HepG2 (cell line): Measurements from ENCODE around the gene AP3D1. TPM values are rescaled to one million over a fixed set of nuclear protein-coding genes. Genes with fewer than 3 reads are reported as not detected.

Source experiments
- EED ChIP-seq: sonication (generic); formaldehyde crosslinking; IDR thresholded peaks from 2 replicates; pipeline ENCODE4 v1.5.0; 2020; ENCODE audit warnings: mild to moderate bottlenecking, missing genetic modification reagents
- ELF4 ChIP-seq: sonication (generic); formaldehyde crosslinking; IDR thresholded peaks from 2 replicates; pipeline ENCODE4 v1.5.0; 2020; ENCODE audit warnings: missing genetic modification reagents, mild to moderate bottlenecking, moderate library complexity, borderline replicate concordance
- MEIS1 ChIP-seq: sonication (generic); formaldehyde crosslinking; IDR thresholded peaks from 2 replicates; pipeline ENCODE4 v1.9.0; 2021; ENCODE audit warnings: mild to moderate bottlenecking, missing genetic modification reagents, moderate library complexity, borderline replicate concordance
- NFIC ChIP-seq: IDR thresholded peaks from 2 replicates; pipeline ENCODE4 v1.6.1; 2012; ENCODE audit warnings: mild to moderate bottlenecking, low read length, inconsistent platforms
- PHF5A ChIP-seq: IDR thresholded peaks from one replicate; pipeline ENCODE4 v1.6.1; 2018; ENCODE audit warnings: low read depth, missing genetic modification reagents; ENCODE audit not compliant: unreplicated experiment
- SMAD3 ChIP-seq: sonication (generic); formaldehyde crosslinking; IDR thresholded peaks from 2 replicates; pipeline ENCODE4 v1.4.0; 2020; ENCODE audit warnings: missing genetic modification reagents
- SNRNP70 ChIP-seq: fragments of 200-400 bp; formaldehyde crosslinking; IDR thresholded peaks from 2 replicates; pipeline ENCODE4 v1.6.1; 2017; ENCODE audit warnings: mild to moderate bottlenecking, low read depth, low read length, moderate library complexity
- ZBTB42 ChIP-seq: sonication (generic); formaldehyde crosslinking; IDR thresholded peaks from 2 replicates; pipeline ENCODE4 v1.5.0; 2020; ENCODE audit warnings: mild to moderate bottlenecking, missing genetic modification reagents
- ZKSCAN1 ChIP-seq: fragments of 150-350 bp; IDR thresholded peaks from 2 replicates; pipeline ENCODE4 v1.6.1; 2014; ENCODE audit warnings: low read length
- ZNF256 ChIP-seq: sonication (generic); formaldehyde crosslinking; conservative IDR thresholded peaks from 2 replicates; pipeline ENCODE4 v1.4.0; 2020; ENCODE audit warnings: missing genetic modification reagents
- ZNF317 ChIP-seq: sonication (generic); formaldehyde crosslinking; IDR thresholded peaks from 2 replicates; pipeline ENCODE4 v1.5.0; 2020; ENCODE audit warnings: mild to moderate bottlenecking, missing genetic modification reagents
- ZNF530 ChIP-seq: sonication (generic); formaldehyde crosslinking; IDR thresholded peaks from 2 replicates; pipeline ENCODE4 v1.5.0; 2020; ENCODE audit warnings: low read depth, mild to moderate bottlenecking, missing genetic modification reagents
- ZNF569 ChIP-seq: sonication (generic); formaldehyde crosslinking; IDR thresholded peaks from 2 replicates; pipeline ENCODE4 v1.5.0; 2020; ENCODE audit warnings: mild to moderate bottlenecking, missing genetic modification reagents, moderate library complexity, borderline replicate concordance
- ZNF570 ChIP-seq: sonication (generic); formaldehyde crosslinking; IDR thresholded peaks from 2 replicates; pipeline ENCODE4 v1.4.0; 2020; ENCODE audit warnings: mild to moderate bottlenecking, missing genetic modification reagents, borderline replicate concordance
- ZNF703 ChIP-seq: sonication (generic); formaldehyde crosslinking; IDR thresholded peaks from 2 replicates; pipeline ENCODE4 v1.5.1; 2020; ENCODE audit warnings: missing genetic modification reagents, mild to moderate bottlenecking, moderate library complexity, borderline replicate concordance
- ZNF782 ChIP-seq: sonication (generic); formaldehyde crosslinking; IDR thresholded peaks from 2 replicates; pipeline ENCODE4 v1.4.0; 2020; ENCODE audit warnings: missing genetic modification reagents, mild to moderate bottlenecking, borderline replicate concordance
- polyA plus RNA-seq, 8 experiments: library from polyadenylated mRNA; depleted of rRNA in 3 of 8; stranded (reverse) in 7 of 8; unstranded in 1 of 8; fragments of >200 nt; fragmentation: Illumina TruSeq in 4 of 8; extraction: Trizol in 4 of 8; gene quantifications; 2 replicates each; pipeline versions ENCODE4 v1.2.1 to v1.2.3, GENCODE V29; 2011 to 2016; ENCODE audit warnings: low read depth in 4 of 8, missing spikeins in 1 of 8, mixed read lengths in 1 of 8; ENCODE audit not compliant: insufficient read depth in 1 of 8
- total RNA-seq, 5 experiments: library from RNA; depleted of rRNA; stranded (reverse); fragments of >200 nt; fragmentation: Illumina TruSeq; extraction: Trizol; gene quantifications; 2 replicates each; pipeline ENCODE4 v1.2.3, GENCODE V29; 2016; ENCODE audit warnings: low read depth in 1 of 5
- TF ChIP-seq, protein P1 (sequence below): sonication (generic); formaldehyde crosslinking; IDR thresholded peaks from 2 replicates; pipeline ENCODE4 v1.4.0; 2020; ENCODE audit warnings: mild to moderate bottlenecking, missing genetic modification reagents, borderline replicate concordance
- TF ChIP-seq, protein P2 (sequence below): sonication (generic); formaldehyde crosslinking; IDR thresholded peaks from 2 replicates; pipeline ENCODE4 v1.9.0; 2021; ENCODE audit warnings: missing genetic modification reagents, borderline replicate concordance
- TF ChIP-seq, protein P3 (sequence below): sonication (generic); formaldehyde crosslinking; IDR thresholded peaks from 2 replicates; pipeline ENCODE4 v1.5.0; 2020; ENCODE audit warnings: missing genetic modification reagents, mild to moderate bottlenecking, borderline replicate concordance
- TF ChIP-seq, protein P4 (sequence below): sonication (generic); formaldehyde crosslinking; IDR thresholded peaks from 2 replicates; pipeline ENCODE4 v1.8.0; 2022; ENCODE audit warnings: mild to moderate bottlenecking, missing genetic modification reagents, moderate library complexity

Gene AP3D1
- total and polyA plus RNA-seq, 2 of the 13 experiments (the other 11 are each of a cell fraction or from before 2014, with no cell fraction given), result 68.0 to 82.6 TPM

DNA sequence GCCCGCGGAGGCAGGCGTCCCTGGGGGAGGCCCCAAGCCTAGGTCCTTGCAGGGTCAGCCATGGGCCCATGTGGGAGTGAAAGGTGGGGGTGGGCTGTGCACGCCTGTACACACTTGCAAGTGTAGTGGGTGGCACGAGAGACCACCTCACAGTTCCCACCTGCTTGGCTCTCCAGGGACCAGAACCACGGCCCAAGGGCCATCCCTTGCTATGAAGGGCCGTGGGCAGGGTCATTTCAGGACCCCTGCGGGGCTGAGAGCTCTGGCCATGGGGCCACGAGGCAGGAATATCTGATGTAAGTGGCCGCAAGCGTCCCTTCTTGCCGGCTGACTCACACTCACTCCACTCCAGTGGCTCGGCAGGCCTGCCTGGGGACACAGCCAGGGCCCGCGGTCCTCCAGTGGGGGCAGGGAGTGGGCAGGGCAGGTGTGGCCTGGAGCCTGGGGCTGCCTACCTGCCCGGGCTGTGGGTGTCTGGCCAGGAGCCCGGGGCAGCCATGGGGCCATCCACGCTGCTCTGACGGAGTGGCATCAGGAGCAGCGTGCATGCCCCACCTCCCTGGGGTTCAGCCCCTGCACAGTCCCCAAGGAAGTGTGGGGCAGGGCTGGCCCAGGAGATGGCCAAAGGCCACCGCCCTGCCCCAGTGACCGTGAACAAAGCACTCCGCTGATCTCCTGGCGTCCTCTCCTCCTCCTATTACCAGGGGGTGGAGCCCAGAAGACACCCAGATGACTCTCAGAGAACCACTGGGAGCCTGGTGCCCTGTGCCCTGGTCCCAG is 91.8 kb downstream of the AP3D1 start (continued):
- TF ChIP-seq, protein P1, sequence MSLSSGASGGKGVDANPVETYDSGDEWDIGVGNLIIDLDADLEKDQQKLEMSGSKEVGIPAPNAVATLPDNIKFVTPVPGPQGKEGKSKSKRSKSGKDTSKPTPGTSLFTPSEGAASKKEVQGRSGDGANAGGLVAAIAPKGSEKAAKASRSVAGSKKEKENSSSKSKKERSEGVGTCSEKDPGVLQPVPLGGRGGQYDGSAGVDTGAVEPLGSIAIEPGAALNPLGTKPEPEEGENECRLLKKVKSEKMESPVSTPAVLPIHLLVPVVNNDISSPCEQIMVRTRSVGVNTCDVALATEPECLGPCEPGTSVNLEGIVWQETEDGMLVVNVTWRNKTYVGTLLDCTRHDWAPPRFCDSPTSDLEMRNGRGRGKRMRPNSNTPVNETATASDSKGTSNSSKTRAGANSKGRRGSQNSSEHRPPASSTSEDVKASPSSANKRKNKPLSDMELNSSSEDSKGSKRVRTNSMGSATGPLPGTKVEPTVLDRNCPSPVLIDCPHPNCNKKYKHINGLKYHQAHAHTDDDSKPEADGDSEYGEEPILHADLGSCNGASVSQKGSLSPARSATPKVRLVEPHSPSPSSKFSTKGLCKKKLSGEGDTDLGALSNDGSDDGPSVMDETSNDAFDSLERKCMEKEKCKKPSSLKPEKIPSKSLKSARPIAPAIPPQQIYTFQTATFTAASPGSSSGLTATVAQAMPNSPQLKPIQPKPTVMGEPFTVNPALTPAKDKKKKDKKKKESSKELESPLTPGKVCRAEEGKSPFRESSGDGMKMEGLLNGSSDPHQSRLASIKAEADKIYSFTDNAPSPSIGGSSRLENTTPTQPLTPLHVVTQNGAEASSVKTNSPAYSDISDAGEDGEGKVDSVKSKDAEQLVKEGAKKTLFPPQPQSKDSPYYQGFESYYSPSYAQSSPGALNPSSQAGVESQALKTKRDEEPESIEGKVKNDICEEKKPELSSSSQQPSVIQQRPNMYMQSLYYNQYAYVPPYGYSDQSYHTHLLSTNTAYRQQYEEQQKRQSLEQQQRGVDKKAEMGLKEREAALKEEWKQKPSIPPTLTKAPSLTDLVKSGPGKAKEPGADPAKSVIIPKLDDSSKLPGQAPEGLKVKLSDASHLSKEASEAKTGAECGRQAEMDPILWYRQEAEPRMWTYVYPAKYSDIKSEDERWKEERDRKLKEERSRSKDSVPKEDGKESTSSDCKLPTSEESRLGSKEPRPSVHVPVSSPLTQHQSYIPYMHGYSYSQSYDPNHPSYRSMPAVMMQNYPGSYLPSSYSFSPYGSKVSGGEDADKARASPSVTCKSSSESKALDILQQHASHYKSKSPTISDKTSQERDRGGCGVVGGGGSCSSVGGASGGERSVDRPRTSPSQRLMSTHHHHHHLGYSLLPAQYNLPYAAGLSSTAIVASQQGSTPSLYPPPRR (CRISPR knock-in tag), result peak; percentile 68; the same call in 1 of the 2 replicates
- no peak for TF ChIP-seq EED (CRISPR knock-in tag)
- TF ChIP-seq ZNF317, result peak; percentile 90
- TF ChIP-seq, protein P2, sequence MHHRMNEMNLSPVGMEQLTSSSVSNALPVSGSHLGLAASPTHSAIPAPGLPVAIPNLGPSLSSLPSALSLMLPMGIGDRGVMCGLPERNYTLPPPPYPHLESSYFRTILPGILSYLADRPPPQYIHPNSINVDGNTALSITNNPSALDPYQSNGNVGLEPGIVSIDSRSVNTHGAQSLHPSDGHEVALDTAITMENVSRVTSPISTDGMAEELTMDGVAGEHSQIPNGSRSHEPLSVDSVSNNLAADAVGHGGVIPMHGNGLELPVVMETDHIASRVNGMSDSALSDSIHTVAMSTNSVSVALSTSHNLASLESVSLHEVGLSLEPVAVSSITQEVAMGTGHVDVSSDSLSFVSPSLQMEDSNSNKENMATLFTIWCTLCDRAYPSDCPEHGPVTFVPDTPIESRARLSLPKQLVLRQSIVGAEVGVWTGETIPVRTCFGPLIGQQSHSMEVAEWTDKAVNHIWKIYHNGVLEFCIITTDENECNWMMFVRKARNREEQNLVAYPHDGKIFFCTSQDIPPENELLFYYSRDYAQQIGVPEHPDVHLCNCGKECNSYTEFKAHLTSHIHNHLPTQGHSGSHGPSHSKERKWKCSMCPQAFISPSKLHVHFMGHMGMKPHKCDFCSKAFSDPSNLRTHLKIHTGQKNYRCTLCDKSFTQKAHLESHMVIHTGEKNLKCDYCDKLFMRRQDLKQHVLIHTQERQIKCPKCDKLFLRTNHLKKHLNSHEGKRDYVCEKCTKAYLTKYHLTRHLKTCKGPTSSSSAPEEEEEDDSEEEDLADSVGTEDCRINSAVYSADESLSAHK (CRISPR knock-in tag), result no peak
- TF ChIP-seq, protein P3, sequence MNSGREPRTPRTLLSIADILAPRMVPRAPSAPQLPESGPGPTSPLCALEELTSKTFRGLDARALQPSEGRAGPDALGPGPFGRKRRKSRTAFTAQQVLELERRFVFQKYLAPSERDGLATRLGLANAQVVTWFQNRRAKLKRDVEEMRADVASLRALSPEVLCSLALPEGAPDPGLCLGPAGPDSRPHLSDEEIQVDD (CRISPR knock-in tag), result no peak; the same call in 1 of the 2 replicates
- TF ChIP-seq ZNF703 (CRISPR knock-in tag), result no peak
- 0 out of 2 replicates have a peak, but pooled peaks have one; percentile 69 for TF ChIP-seq ZNF569 (CRISPR knock-in tag)
- TF ChIP-seq ZKSCAN1, result no peak
- no peak for TF ChIP-seq ZNF256 (CRISPR knock-in tag)
- TF ChIP-seq, protein P4, sequence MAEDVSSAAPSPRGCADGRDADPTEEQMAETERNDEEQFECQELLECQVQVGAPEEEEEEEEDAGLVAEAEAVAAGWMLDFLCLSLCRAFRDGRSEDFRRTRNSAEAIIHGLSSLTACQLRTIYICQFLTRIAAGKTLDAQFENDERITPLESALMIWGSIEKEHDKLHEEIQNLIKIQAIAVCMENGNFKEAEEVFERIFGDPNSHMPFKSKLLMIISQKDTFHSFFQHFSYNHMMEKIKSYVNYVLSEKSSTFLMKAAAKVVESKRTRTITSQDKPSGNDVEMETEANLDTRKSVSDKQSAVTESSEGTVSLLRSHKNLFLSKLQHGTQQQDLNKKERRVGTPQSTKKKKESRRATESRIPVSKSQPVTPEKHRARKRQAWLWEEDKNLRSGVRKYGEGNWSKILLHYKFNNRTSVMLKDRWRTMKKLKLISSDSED, result no peak
- peak; percentile 72; the same call in 1 of the 2 replicates for TF ChIP-seq SMAD3 (CRISPR knock-in tag)
- TF ChIP-seq MEIS1, result no peak; the same call in 1 of the 2 replicates
- peak; percentile 67; the same call in 1 of the 2 replicates for TF ChIP-seq ZNF570 (CRISPR knock-in tag)
- TF ChIP-seq ZBTB42 (CRISPR knock-in tag), result no peak
- peak; percentile 68; the same call in 1 of the 2 replicates for TF ChIP-seq ZNF782 (CRISPR knock-in tag)
- no peak for TF ChIP-seq SNRNP70
- TF ChIP-seq ELF4 (CRISPR knock-in tag), result no peak
- TF ChIP-seq ZNF530 (CRISPR knock-in tag), result no peak
- TF ChIP-seq PHF5A (CRISPR knock-in tag), result no peak
- no peak for TF ChIP-seq NFIC
